H4 (cell line): ENCODE results near the gene RNU11. TPM values are rescaled to one million over a fixed set of nuclear protein-coding genes. Genes with fewer than 3 reads are reported as not detected.
"Not testable (repeated sequence)": the region's sequence is repeated elsewhere in the genome, so short reads cannot be mapped to it uniquely, and the experiment has no call there.

Source experiments
- DNase-seq: peaks from one replicate; pipeline ENCODE4 v3.0.0-alpha.2; 2015; ENCODE audit warnings: low spot score
- total RNA-seq: library from RNA; depleted of rRNA; stranded (reverse); fragments of >200 nt; shearing (Covaris generic); gene quantifications from 2 replicates; pipeline ENCODE4 v1.2.3, GENCODE V29; 2014; rRNA removed

The RNU11 gene
- total RNA-seq, 1 experiment from 2014 or later: not detected

DNA sequence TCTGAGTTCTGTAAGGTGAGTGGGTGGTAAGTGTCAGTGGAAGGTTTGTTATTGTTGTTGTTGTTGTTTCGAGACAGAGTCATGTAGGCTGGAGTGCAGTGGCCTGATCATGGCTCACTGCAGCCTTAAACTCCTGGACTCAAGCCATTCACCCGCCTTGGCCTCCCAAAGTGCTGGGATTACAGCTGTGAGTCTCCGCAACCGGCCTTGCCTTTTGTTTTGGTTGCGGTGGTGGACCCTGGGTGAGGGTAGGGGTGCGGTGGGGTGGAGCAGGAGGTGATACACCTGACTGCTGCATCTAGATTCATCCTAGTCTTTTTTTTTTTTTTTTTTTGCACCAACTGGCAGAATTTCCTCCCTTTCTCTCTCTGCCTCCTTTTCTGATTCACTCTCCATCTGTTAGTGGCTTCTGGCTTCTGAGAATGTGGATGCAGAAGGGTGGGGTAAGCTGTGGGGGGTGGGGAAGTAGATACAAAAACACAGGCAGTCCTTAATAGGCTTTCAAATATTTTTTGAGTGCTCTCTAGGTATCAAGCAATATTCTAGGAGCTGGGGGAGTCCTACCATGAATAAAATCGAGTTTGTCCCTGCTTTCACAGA, 15.6 kb downstream of the RNU11 start:
- no peak for DNase-seq

GRCh38 chr1:28666806-28667205, 18.4 kb downstream of the RNU11 start:
- DNase-seq: no peak

DNA sequence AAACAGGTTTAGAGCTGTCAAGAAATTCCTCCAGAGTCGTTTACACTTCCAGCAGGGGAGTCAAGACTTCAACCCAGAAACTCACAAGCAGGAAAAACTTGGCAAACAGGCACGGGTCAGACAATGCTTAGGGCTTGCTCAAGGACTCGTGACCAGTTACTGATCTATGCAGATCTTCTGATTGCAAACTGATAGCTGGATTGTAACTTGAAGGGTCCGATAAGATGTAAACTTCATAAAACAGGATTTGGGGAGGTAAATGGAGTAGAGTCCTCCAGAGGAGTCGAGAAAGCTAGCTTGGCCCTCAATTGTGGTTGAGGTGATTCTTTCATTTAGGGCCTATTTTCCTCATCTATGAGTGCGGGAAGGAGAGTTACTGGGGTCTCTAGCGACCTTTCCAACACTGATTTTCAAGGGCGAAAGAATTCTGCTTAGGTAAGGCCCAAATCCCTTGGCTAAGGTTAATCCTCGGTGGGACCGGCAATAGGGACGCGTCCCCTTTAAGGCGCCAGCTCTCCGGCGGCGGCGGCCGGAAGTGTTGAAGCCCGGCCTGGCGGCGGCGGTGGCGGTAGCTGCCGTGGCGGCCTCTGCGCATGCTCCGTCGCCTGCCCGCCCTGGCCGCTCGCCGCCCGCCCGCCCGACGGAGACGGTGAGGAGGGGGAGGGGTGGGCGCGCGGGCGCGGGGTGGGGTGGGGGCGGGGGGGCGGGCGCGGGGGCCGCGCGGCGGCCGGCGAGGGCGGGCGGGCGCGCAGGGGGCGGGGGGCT, 20.0 kb downstream of the RNU11 start, which contains the start of gene GMEB1:
Gene GMEB1, plus strand, starts transcription at position 594 of the 765 bp plus-strand sequence. CDS start 14,829 bp downstream, outside the sequence.
- peak; percentile 78 for DNase-seq

- no peak for DNase-seq
Observed at GRCh38 chr1:28668956-28669723, 20.7 kb downstream of the RNU11 start.

- DNase-seq: no peak
Observed at GRCh38 chr1:28671254-28671780, 22.9 kb downstream of the RNU11 start.

- DNase-seq: not testable (repeated sequence)
Observed at GRCh38 chr1:28672971-28673370, 24.6 kb downstream of the RNU11 start.

GRCh38 chr1:28675924-28676257, 27.5 kb downstream of the RNU11 start:
- no peak for DNase-seq

GRCh38 chr1:28680151-28680550, 31.8 kb downstream of the RNU11 start:
- no peak for DNase-seq

DNA sequence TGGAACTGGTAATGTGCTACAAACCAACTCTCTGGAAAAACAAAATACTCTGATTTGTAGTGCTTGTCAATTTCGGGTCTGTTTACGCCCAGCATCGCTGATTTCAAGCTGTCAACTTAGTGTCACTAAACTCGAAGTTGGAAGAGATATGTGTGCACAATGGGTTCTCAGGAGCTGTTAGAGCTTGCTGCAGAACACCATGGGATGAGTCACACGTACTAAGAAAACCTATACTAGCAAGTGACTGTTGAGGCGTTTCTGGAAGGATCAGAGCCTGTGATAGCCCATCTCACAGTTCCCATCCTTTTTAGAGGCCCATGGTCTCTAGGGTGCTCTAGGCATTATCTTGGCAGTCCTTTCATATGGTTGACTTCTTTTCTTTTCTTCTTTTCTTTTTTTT, 34.4 kb downstream of the RNU11 start:
- DNase-seq: no peak

DNA sequence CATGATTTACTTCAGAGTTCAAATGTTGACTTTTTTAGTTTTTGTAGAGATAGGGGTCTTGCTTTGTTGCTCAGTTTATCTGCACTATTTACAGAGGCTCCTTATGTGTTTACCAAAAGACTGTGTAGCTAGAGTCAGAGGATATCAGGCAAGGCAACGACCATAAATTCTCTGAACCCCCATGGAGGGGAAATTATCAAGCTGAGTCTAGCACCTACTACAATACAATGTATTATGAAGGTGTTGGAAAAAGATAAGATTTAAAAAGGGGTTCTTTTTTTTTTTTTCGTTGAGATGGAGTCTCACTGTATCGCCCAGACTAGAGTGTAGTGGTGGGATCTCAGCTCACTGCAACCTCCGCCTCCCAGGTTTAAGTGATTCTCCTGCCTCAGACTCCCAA, 36.5 kb downstream of the RNU11 start:
- no peak for DNase-seq

GRCh38 chr1:28691627-28692026, 43.2 kb downstream of the RNU11 start:
- not testable (repeated sequence) for DNase-seq

Other genes starting within 250 kb of the RNU11 start
- 63.2 and 65.6 TPM in 2 replicates for gene RCC1, start 142.6 kb upstream of the RNU11 start, total RNA-seq
- 25.6 and 25.8 TPM in 2 replicates for gene TRNAU1AP, start 95.5 kb upstream of the RNU11 start, total RNA-seq
- not detected in 2 replicates for gene RAB42, start 56.3 kb upstream of the RNU11 start, total RNA-seq
- gene TAF12, start 5.5 kb upstream of the RNU11 start, total RNA-seq: 32.9 and 44.9 TPM in 2 replicates
- gene GMEB1, start 20.2 kb downstream of the RNU11 start, total RNA-seq: 3.0 and 5.6 TPM in 2 replicates
- 56.8 and 65.9 TPM in 2 replicates for gene YTHDF2, start 88.3 kb downstream of the RNU11 start, total RNA-seq
- gene OPRD1, start 163.6 kb downstream of the RNU11 start, total RNA-seq: not detected in 2 replicates